H9 (cell line): Measurements from ENCODE around the gene ANKMY1. TPM values are rescaled to one million over a fixed set of nuclear protein-coding genes. Genes with fewer than 3 reads are reported as not detected.

Experiments
- DNase-seq: peaks from one replicate; pipeline ENCODE4 v3.0.0-alpha.2; 2017
- H2AFZ ChIP-seq: one replicate; pipeline ENCODE4 v1.6.1; 2013; ENCODE audit warnings: mild to moderate bottlenecking, low read length, control low read depth, moderate library complexity
- H2AK5ac ChIP-seq: 2 replicates; pipeline ENCODE4 v1.6.1; 2013; ENCODE audit warnings: low read length, control low read depth, mixed read lengths; ENCODE audit not compliant: insufficient read length
- H2BK120ac ChIP-seq: one replicate; pipeline ENCODE4 v1.6.1; 2013; ENCODE audit warnings: low read depth, mild to moderate bottlenecking, low read length, control low read depth, inconsistent platforms; ENCODE audit not compliant: poor library complexity, severe bottlenecking
- H2BK12ac ChIP-seq: 2 replicates; pipeline ENCODE4 v1.6.1; 2013; ENCODE audit warnings: low read length, control low read depth, mixed read lengths, low read depth; ENCODE audit not compliant: insufficient read length
- H2BK15ac ChIP-seq: 2 replicates; pipeline ENCODE4 v1.6.1; 2013; ENCODE audit warnings: low read depth, low read length, control low read depth
- H2BK20ac ChIP-seq: one replicate; pipeline ENCODE4 v1.6.1; 2013; ENCODE audit warnings: low read depth, mild to moderate bottlenecking, low read length, control low read depth, inconsistent platforms; ENCODE audit not compliant: poor library complexity, severe bottlenecking
- H2BK5ac ChIP-seq: 2 replicates; pipeline ENCODE4 v1.6.1; 2013; ENCODE audit warnings: low read length, control low read depth, mixed read lengths; ENCODE audit not compliant: insufficient read length
- H3K14ac ChIP-seq: 2 replicates; pipeline ENCODE4 v1.6.1; 2013; ENCODE audit warnings: low read length, control low read depth; ENCODE audit not compliant: insufficient read depth
- H3K18ac ChIP-seq: 2 replicates; pipeline ENCODE4 v1.6.1; 2013; ENCODE audit warnings: low read depth, mild to moderate bottlenecking, mixed read lengths, low read length, control low read depth; ENCODE audit not compliant: insufficient read length
- H3K23ac ChIP-seq: 2 replicates; pipeline ENCODE4 v1.6.1; 2013; ENCODE audit warnings: low read length, control low read depth, mixed read lengths, low read depth; ENCODE audit not compliant: insufficient read length
- H3K23me2 ChIP-seq: 2 replicates; pipeline ENCODE4 v1.6.1; 2013; ENCODE audit warnings: low read depth, mild to moderate bottlenecking, mixed read lengths, low read length, control low read depth; ENCODE audit not compliant: insufficient read length, poor library complexity, severe bottlenecking
- H3K27ac ChIP-seq: 2 replicates; pipeline ENCODE4 v1.5.1; 2013; ENCODE audit warnings: low read length, control low read depth, mixed read lengths, low read depth; ENCODE audit not compliant: insufficient read length
- H3K27me3 ChIP-seq: 2 replicates; pipeline ENCODE4 v1.6.1; 2013; ENCODE audit warnings: low read length, control low read depth, inconsistent platforms; ENCODE audit not compliant: insufficient read depth
- H3K4ac ChIP-seq: 2 replicates; pipeline ENCODE4 v1.6.1; 2013; ENCODE audit warnings: low read depth, mild to moderate bottlenecking, control low read depth, inconsistent platforms, low read length, moderate library complexity
- H3K4me1 ChIP-seq: 2 replicates; pipeline ENCODE4 v1.6.1; 2013; ENCODE audit warnings: low read length, control low read depth, inconsistent platforms; ENCODE audit not compliant: insufficient read depth
- H3K4me2 ChIP-seq: 2 replicates; pipeline ENCODE4 v1.6.1; 2013; ENCODE audit warnings: low read length, control low read depth, mixed read lengths; ENCODE audit not compliant: insufficient read length, insufficient read depth
- H3K56ac ChIP-seq: 2 replicates; pipeline ENCODE4 v1.6.1; 2013; ENCODE audit warnings: low read depth, mild to moderate bottlenecking, mixed read lengths, low read length, control low read depth; ENCODE audit not compliant: insufficient read length
- H3K79me1 ChIP-seq: 2 replicates; pipeline ENCODE4 v1.6.1; 2013; ENCODE audit warnings: low read depth, mild to moderate bottlenecking, moderate library complexity, low read length, control low read depth, inconsistent platforms; ENCODE audit not compliant: insufficient read depth, poor library complexity, severe bottlenecking
- H3K79me2 ChIP-seq: 2 replicates; pipeline ENCODE4 v1.6.1; 2013; ENCODE audit warnings: low read length, control low read depth, inconsistent platforms; ENCODE audit not compliant: insufficient read depth
- H3K9ac ChIP-seq: 2 replicates; pipeline ENCODE4 v1.6.1; 2013; ENCODE audit warnings: low read length, control low read depth, mixed read lengths; ENCODE audit not compliant: insufficient read length; ENCODE audit errors: extremely low read depth
- H3K9me3 ChIP-seq: one replicate; pipeline ENCODE4 v1.6.1; 2013; ENCODE audit warnings: low read depth, low read length, inconsistent platforms; ENCODE audit not compliant: control insufficient read depth
- H3T11ph ChIP-seq: one replicate; pipeline ENCODE4 v1.6.1; 2013; ENCODE audit warnings: mild to moderate bottlenecking, low read length, control low read depth, inconsistent platforms
- H4K20me1 ChIP-seq: one replicate; pipeline ENCODE4 v1.6.1; 2013; ENCODE audit not compliant: control insufficient read depth, insufficient read length, insufficient read depth
- H4K5ac ChIP-seq: 2 replicates; pipeline ENCODE4 v1.6.1; 2013; ENCODE audit warnings: low read depth, mild to moderate bottlenecking, mixed read lengths, low read length, control low read depth; ENCODE audit not compliant: insufficient read length
- H4K8ac ChIP-seq: replicated peaks from 2 replicates; pipeline ENCODE4 v1.6.1; 2013; ENCODE audit warnings: low read length, control low read depth, mixed read lengths, low read depth; ENCODE audit not compliant: insufficient read length
- H4K91ac ChIP-seq: 2 replicates; pipeline ENCODE4 v1.6.1; 2013; ENCODE audit warnings: low read depth, mild to moderate bottlenecking, moderate library complexity, mixed read lengths, low read length, control low read depth; ENCODE audit not compliant: insufficient read length
- H3K27ac Mint-ChIP-seq, 3 experiments: 2 replicates in 2 of 3; 3 replicates in 1 of 3; pipeline ENCODE4 v1.8.0; 2020 to 2021; ENCODE audit warnings: mixed read lengths in 3 of 3, mild to moderate bottlenecking in 1 of 3, moderate library complexity in 1 of 3
- H3K27me3 Mint-ChIP-seq: 2 replicates; pipeline ENCODE4 v1.8.0; 2021; ENCODE audit warnings: low read depth, mild to moderate bottlenecking, moderate library complexity, mixed read lengths
- H3K36me3 Mint-ChIP-seq, 3 experiments: 2 replicates in 2 of 3; 3 replicates in 1 of 3; pipeline ENCODE4 v1.8.0; 2020 to 2021; ENCODE audit warnings: low read depth in 3 of 3, mixed read lengths in 3 of 3; ENCODE audit not compliant: insufficient read depth in 1 of 3
- H3K4me1 Mint-ChIP-seq, 2 experiments: 2 replicates each; pipeline ENCODE4 v1.8.0; 2020; ENCODE audit warnings: mixed read lengths in 2 of 2
- H3K4me3 Mint-ChIP-seq, 2 experiments: 2 replicates in 1 of 2; 3 replicates in 1 of 2; pipeline ENCODE4 v1.8.0; 2020 to 2021; ENCODE audit warnings: mild to moderate bottlenecking in 2 of 2, mixed read lengths in 2 of 2, moderate library complexity in 1 of 2
- H3K9me3 Mint-ChIP-seq, 2 experiments: 2 replicates in 1 of 2; 3 replicates in 1 of 2; pipeline ENCODE4 v1.8.0; 2020; ENCODE audit warnings: mild to moderate bottlenecking in 2 of 2, mixed read lengths in 2 of 2, moderate library complexity in 1 of 2
- WGBS: extraction: QIAGEN DNeasy Blood & Tissue Kit; methylation state at CpG from one replicate; pipeline ENCODE4 v1.1.7; 2013; ENCODE audit warnings: missing lambda C conversion rate, low lambda C conversion rate, mixed read lengths; ENCODE audit not compliant: insufficient read length; ENCODE audit errors: extremely low coverage; 5-methylcytosine and 5-hydroxymethylcytosine counted together
- total RNA-seq: library from RNA; stranded (reverse); gene quantifications from 2 replicates; pipeline ENCODE4 v1.2.1, GENCODE V29; 2021
- TF ChIP-seq, protein P1 (sequence below): fragments of 200-600 bp; sonication (generic); conservative IDR thresholded peaks from 3 replicates; pipeline ENCODE4 v1.8.0; 2021; ENCODE audit warnings: antibody characterized with exemption, mild to moderate bottlenecking

ANKMY1 gene
- total RNA-seq, 1 experiment from 2014 or later = 13.7 TPM

DNA sequence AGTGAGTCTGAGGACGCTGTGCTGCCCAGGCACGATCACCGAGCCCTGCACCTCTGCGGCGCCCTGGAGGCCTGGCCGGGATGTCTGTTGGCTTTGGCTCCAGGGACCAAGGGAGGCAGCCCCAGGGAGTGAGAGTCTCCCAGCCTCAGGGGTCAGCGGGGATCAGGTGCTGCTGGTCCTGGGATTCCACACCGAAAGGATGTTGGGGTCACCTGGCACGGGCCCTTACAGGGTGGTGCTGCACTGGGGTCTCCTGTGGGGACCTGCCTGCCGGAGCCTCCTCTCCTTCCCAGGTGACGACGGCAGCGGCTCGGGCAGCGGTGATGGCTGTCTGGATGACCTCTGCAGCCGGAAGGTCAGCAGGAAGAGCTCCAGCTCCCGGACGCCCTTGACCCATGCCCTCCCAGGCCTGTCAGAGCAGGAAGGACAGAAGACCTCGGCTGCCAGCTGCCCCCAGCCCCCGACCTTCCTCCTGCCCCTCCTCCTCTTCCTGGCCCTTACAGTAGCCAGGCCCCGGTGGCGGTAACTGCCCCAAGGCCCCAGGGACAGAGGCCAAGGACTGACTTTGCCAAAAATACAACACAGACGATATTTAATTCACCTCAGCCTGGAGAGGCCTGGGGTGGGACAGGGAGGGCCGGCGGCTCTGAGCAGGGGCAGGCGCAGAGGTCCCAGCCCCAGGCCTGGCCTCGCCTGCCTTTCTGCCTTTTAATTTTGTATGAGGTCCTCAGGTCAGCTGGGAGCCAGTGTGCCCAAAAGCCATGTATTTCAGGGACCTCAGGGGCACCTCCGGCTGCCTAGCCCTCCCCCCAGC, 91.8 kb downstream of the ANKMY1 start:
- Histone ChIP-seq H3K27me3 (no peaks in the 10 kb centered on the region), H3K23ac (no peak overlapping the region), H3K4me1 (no peaks in the 10 kb centered on the region), H3K79me1 (no peaks in the 10 kb centered on the region), H4K20me1 (no peaks in the 10 kb centered on the region), H3T11ph (no peak overlapping the region), H3K9me3 (no peaks in the 10 kb centered on the region), H4K8ac (no peak overlapping the region), H3K9ac (no peak overlapping the region), H3K56ac (no peak overlapping the region), H2AK5ac (no peak overlapping the region), H2BK12ac (no peak overlapping the region), H2BK15ac (no peak overlapping the region), H2AFZ (no peak overlapping the region), H3K79me2 (no peaks in the 10 kb centered on the region), H3K27ac (no peak overlapping the region), H3K4me2 (no peak overlapping the region), H4K91ac (no peak overlapping the region), H3K4ac (no peak overlapping the region), H3K23me2 (no peaks in the 10 kb centered on the region), H3K18ac (no peak overlapping the region), H2BK5ac (no peak overlapping the region), H2BK120ac (no peak overlapping the region), H4K5ac (no peak overlapping the region), H3K14ac (no peak overlapping the region), H2BK20ac (no peak overlapping the region)
- Mint-ChIP-seq H3K4me3 (no peak overlapping the region), H3K9me3 (no peaks in the 10 kb centered on the region), H3K27me3 (peaks cover 5% of the 10 kb centered on the region; the same call in 1 of the 2 replicates), H3K4me1 (peaks cover 2 to 3% of the 10 kb centered on the region in 2 experiments; a peak in 2 of 4 replicates), H3K27ac (no peak overlapping the region), H3K36me3 (peaks cover 0 to 16% (median 16%) of the 10 kb centered on the region in 3 experiments; a peak in 6 of 7 replicates)
- TF ChIP-seq, protein P1, sequence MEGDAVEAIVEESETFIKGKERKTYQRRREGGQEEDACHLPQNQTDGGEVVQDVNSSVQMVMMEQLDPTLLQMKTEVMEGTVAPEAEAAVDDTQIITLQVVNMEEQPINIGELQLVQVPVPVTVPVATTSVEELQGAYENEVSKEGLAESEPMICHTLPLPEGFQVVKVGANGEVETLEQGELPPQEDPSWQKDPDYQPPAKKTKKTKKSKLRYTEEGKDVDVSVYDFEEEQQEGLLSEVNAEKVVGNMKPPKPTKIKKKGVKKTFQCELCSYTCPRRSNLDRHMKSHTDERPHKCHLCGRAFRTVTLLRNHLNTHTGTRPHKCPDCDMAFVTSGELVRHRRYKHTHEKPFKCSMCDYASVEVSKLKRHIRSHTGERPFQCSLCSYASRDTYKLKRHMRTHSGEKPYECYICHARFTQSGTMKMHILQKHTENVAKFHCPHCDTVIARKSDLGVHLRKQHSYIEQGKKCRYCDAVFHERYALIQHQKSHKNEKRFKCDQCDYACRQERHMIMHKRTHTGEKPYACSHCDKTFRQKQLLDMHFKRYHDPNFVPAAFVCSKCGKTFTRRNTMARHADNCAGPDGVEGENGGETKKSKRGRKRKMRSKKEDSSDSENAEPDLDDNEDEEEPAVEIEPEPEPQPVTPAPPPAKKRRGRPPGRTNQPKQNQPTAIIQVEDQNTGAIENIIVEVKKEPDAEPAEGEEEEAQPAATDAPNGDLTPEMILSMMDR = no peak
- WGBS = no CpG with 5 or more reads among the region's 28 CpGs
- peak; percentile 20 for DNase-seq
